G401.6 (cell line): ENCODE results near the gene USP40.

ENCODE experiments used
- FAIRE-seq: peaks from 2 replicates; lab custom pipeline; 2012; peaks lifted over from hg19 to GRCh38; lab: Jason Lieb, UNC

The USP40 gene

GRCh38 chr2:233440714-233441113 lies 125.9 kb downstream of the USP40 start:
- no peak for FAIRE-seq

- FAIRE-seq, result no peak
Observed at GRCh38 chr2:233440314-233440713, 126.3 kb downstream of the USP40 start.

GRCh38 chr2:233439191-233439590 lies 127.4 kb downstream of the USP40 start:
- FAIRE-seq, result no peak

- FAIRE-seq, result no peak
Observed at GRCh38 chr2:233438573-233439147, 127.9 kb downstream of the USP40 start.

- no peak for FAIRE-seq
Observed at GRCh38 chr2:233437439-233437955, 129.1 kb downstream of the USP40 start.

- FAIRE-seq, result no peak
Observed at GRCh38 chr2:233436691-233437438, 129.7 kb downstream of the USP40 start.

GRCh38 chr2:233436191-233436581 lies 130.4 kb downstream of the USP40 start:
- no peak for FAIRE-seq

GRCh38 chr2:233435436-233436190 lies 131.0 kb downstream of the USP40 start:
- no peak for FAIRE-seq

- no peak for FAIRE-seq
Observed at GRCh38 chr2:233434666-233435330, 131.8 kb downstream of the USP40 start.

- FAIRE-seq, result no peak
Observed at GRCh38 chr2:233433794-233434193, 132.8 kb downstream of the USP40 start.

GRCh38 chr2:233433029-233433428 lies 133.6 kb downstream of the USP40 start:
- FAIRE-seq, result no peak

- no peak for FAIRE-seq
Observed at GRCh38 chr2:233430651-233431050, 135.9 kb downstream of the USP40 start.

- FAIRE-seq, result no peak
Observed at GRCh38 chr2:233430081-233430480, 136.5 kb downstream of the USP40 start.

- FAIRE-seq, result no peak
Observed at GRCh38 chr2:233429175-233429897, 137.2 kb downstream of the USP40 start.

- no peak for FAIRE-seq
Observed at GRCh38 chr2:233428438-233428837, 138.1 kb downstream of the USP40 start.

GRCh38 chr2:233428008-233428407 lies 138.6 kb downstream of the USP40 start:
- no peak for FAIRE-seq

GRCh38 chr2:233426619-233427342 lies 139.8 kb downstream of the USP40 start:
- no peak for FAIRE-seq
